Activated T-cell treated with anti-CD3 and anti-CD28 coated beads for 1 hour (primary cell): Measurements from ENCODE around the gene CDK5R1.

ENCODE experiments used
- DNase-seq: peaks from one replicate; pipeline ENCODE4 v3.0.0-alpha.2; 2020; ENCODE audit warnings: low read depth

Gene CDK5R1

DNA sequence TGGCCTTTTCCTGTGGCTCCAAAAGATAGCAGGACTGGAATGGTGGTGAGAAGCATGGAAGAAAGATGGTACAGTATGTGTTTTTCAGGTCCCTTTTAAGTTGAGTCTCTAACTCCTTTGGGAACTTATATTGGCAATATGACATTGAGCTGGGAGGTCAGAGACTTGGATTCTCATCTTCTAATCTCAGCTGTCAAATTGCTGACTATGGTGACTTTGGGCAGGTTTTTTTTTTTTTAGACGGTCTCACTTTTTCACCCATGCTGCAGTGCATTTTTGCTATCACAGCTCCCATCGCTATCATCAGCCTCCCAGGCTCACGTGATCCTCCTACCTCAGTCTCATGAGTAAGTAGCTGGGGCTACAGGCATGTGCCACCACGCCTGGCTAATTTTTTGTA lies 15.1 kb upstream of the CDK5R1 start:
- no peak for DNase-seq

GRCh38 chr17:32475258-32475657 lies 11.5 kb upstream of the CDK5R1 start:
- DNase-seq: no peak

GRCh38 chr17:32477220-32477619 lies 9.6 kb upstream of the CDK5R1 start:
- no peak for DNase-seq

GRCh38 chr17:32479074-32479617 lies 7.6 kb upstream of the CDK5R1 start:
- no peak for DNase-seq

DNA sequence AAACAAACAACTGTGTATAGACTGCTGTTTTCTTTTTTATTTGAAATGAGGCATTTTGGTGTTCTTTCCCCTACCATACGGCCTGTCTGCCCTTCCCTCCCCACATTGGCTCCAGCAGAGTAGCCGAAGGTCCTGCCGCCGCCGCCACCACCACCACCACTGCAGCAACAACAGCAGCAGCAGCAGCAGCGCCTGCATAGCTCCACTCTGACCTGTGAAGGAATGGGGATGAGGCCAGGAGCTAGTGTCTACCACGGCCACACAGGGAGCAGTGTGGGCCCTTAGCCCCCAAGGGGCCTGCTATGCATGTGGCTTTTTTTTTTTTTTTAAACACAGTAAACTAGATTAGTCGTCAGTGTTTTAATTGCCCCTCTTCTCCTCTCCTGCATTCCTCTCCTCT lies 5.6 kb upstream of the CDK5R1 start:
- no peak for DNase-seq

DNA sequence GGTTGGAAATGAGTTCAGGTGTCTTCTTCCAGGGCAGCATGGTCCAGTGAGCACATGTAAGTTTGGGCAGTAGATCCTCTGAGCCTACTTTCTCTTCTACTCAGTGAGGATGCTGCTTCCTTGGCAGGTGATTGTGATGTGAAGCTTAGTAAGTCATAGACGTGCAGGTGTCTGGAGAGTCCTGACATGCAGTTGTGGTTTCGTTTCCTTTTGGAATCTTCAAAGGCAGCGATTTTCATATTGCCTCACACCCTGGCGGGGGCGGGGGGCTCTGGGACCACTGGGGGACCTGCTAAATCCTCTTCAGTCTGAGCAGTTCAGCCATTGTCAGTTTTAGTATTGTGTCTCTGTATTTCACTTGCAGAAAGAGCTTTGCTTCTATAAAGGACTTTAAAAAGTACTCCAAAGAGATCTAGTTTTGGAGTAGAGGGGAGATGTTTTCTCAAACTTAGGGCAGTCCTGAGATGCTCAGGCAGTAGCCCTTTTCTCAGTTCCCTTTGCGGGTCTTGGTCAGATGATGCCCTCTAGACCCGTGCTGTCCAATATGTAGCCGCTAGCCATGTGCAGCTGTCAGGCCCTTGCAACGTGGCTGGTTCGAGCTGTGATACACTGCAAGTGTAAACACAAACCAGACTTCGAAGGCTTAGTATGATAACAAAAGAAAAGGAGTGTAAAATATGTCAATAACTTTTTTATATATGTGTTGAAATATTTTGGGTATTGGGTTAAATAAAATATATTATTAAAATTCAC lies 4.0 kb upstream of the CDK5R1 start:
- no peak for DNase-seq

DNA sequence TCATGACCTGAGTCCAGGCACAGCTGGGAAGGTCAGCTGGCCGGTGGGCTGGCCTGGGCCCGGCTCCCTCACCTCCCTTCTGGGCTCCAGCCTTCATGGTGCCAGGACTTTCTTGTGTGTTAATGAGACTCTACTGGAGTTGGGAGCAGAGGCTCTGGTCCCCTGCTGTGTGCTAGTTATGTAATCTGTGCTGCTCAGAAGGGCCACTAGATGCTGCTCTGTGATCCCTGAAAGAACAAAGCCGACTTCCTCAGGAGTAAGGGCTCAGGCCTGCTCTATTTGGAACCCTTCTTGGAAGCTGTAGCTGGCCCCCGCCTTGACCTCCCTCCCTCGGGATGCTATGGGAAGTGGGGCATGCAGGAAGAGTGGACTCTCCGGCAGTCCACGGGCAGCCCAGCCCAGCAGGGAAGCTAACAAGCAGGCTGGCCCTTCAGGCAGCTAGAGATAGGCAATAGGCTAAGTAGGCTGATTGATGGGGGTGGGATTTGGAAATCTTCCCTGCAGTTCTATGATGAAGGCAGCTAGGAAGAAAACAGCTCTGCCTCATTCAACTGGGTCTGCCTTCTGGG lies 3.3 kb upstream of the CDK5R1 start:
- DNase-seq: no peak

DNA sequence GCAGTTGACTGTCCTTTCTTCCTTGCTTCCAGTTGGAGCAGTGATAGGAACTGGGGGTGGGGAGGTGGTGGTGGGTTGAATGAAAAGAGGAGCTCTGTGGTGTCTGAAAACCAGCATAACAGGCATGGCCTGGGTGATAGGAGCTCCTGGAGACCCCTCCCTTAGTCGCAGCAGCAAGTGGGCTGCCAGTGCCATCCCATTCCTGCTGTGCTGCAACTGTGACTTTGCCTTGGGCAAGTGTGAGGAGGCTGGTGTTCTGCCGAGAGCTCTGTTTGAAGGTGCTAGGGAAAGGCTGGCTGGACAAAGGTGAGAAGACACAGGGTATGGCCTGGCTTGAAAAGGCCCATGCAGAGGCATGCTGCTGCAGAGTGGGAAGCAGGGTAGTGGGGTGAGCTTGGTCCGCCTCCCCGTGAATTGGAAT lies 2.7 kb upstream of the CDK5R1 start:
- DNase-seq: no peak

GRCh38 chr17:32484628-32485027 lies 2.2 kb upstream of the CDK5R1 start:
- DNase-seq: no peak

GRCh38 chr17:32485261-32486110 lies 1.3 kb upstream of the CDK5R1 start:
- no peak for DNase-seq

GRCh38 chr17:32486111-32486700 lies 587 bp upstream of the CDK5R1 start:
- peak; percentile 61 for DNase-seq

GRCh38 chr17:32487473-32488176 lies 832 bp downstream of the CDK5R1 start:
- no peak for DNase-seq

DNA sequence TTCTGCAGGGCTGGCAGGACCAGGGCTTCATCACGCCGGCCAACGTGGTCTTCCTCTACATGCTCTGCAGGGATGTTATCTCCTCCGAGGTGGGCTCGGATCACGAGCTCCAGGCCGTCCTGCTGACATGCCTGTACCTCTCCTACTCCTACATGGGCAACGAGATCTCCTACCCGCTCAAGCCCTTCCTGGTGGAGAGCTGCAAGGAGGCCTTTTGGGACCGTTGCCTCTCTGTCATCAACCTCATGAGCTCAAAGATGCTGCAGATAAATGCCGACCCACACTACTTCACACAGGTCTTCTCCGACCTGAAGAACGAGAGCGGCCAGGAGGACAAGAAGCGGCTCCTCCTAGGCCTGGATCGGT lies 1.4 kb downstream of the CDK5R1 start:
- no peak for DNase-seq

GRCh38 chr17:32488604-32489180 lies 1.9 kb downstream of the CDK5R1 start:
- DNase-seq: no peak

- DNase-seq: no peak
Measured at GRCh38 chr17:32489320-32490100, 2.7 kb downstream of the CDK5R1 start.

GRCh38 chr17:32490101-32490482 lies 3.3 kb downstream of the CDK5R1 start:
- DNase-seq: no peak

GRCh38 chr17:32491371-32492263 lies 4.8 kb downstream of the CDK5R1 start:
- DNase-seq: no peak

DNA sequence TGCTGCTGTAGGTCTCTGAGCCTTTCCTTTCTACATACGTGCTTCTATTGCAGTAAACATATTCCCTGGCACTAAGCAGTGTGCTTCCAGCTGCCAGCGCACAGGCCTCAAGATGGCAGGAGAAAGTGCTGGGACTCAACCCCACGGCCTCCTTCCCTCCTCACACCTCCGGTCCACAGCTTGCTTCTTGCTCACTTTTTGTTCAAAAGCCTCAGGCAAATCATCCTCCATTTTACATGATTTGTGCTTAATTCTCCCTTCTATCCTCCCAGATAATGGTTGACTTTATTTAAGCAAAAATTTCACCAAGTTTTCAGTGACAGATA lies 5.4 kb downstream of the CDK5R1 start:
- no peak for DNase-seq

DNA sequence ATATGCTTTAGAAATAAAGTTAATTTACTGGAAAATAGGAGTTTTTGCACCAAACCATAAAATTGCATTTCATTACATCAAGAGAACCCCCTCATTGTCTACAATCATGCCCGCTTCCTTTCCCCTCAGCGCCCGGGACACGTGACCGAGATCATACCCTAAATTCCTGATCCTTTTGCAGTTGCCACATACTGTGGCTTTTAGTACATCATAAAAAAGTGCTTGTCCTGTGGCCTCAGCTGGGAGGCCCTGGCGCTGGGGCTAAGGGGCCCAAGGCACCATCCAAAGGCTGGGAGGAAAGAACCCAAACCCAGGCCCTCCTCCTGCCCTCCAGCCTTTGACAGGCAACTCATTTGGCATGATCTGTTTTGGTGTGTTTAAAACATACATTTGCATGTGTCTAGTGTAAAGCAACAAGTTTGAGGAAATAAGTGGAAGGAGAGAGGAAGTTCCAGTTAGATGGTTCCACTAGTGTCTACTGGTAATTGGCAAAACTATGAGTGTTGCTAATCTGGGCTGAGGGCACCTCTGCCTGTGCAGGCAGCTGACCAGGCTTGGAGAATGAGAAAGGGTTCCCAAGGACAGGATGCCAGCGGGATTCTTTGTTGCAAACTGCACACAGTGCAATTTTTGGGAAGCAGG lies 6.0 kb downstream of the CDK5R1 start:
- DNase-seq: no peak
